PFSK-1 (cell line): ENCODE measurements around the gene PIK3CB.

Experiments used
- FOXP2 ChIP-seq: optimal IDR thresholded peaks from 2 replicates; pipeline ENCODE3; 2011; ENCODE audit warnings: borderline replicate concordance, control low read depth, inconsistent platforms; ENCODE audit not compliant: insufficient read depth; ENCODE audit errors: extremely low read length, extremely low read depth
- POLR2AphosphoS5 ChIP-seq: IDR thresholded peaks from 2 replicates; pipeline ENCODE4 v1.6.1; 2012; ENCODE audit warnings: low read depth, mild to moderate bottlenecking, control low read depth, low read length, moderate library complexity
- REST ChIP-seq, 2 experiments: IDR thresholded peaks; 2 replicates each; pipeline versions ENCODE4 v1.6.1 to v1.8.0; 2011 to 2012; ENCODE audit warnings: low read depth in 2 of 2, low read length in 2 of 2, control low read depth in 1 of 2, inconsistent platforms in 1 of 2, mild to moderate bottlenecking in 1 of 2, moderate library complexity in 1 of 2; ENCODE audit not compliant: insufficient read depth in 1 of 2
- SIN3A ChIP-seq: IDR thresholded peaks from 2 replicates; pipeline ENCODE4 v1.6.1; 2012; ENCODE audit warnings: mild to moderate bottlenecking, low read length, moderate library complexity, borderline replicate concordance; ENCODE audit not compliant: insufficient read depth
- TAF1 ChIP-seq: IDR thresholded peaks from 2 replicates; pipeline ENCODE4 v1.6.1; 2012; ENCODE audit warnings: low read length, control low read depth, borderline replicate concordance; ENCODE audit not compliant: insufficient read depth

PIK3CB gene

GRCh38 chr3:138800248-138800647 lies 34.5 kb downstream of the PIK3CB start:
- TF ChIP-seq REST (IDR thresholded peaks at IDR 0.05; ENCODE audit: insufficient read depth in 1 of 2, low read depth in 2 of 2, low read length in 2 of 2): no peak
- TF ChIP-seq TAF1: no peak
- TF ChIP-seq SIN3A: no peak
- no peak for TF ChIP-seq POLR2AphosphoS5
- no peak for TF ChIP-seq FOXP2

GRCh38 chr3:138799822-138800221 lies 34.9 kb downstream of the PIK3CB start:
- TF ChIP-seq REST (IDR thresholded peaks at IDR 0.05; ENCODE audit: insufficient read depth in 1 of 2, low read depth in 2 of 2, low read length in 2 of 2) (no peak), POLR2AphosphoS5 (no peak), SIN3A (no peak)

GRCh38 chr3:138797508-138798038 lies 37.2 kb downstream of the PIK3CB start:
- TF ChIP-seq FOXP2: no peak
- TF ChIP-seq TAF1: no peak
- TF ChIP-seq POLR2AphosphoS5: no peak
- TF ChIP-seq SIN3A: no peak
- no peak for TF ChIP-seq REST (IDR thresholded peaks at IDR 0.05; ENCODE audit: insufficient read depth in 1 of 2, low read depth in 2 of 2, low read length in 2 of 2)

GRCh38 chr3:138796761-138797160 lies 38.0 kb downstream of the PIK3CB start:
- TF ChIP-seq SIN3A (no peak), TAF1 (no peak), POLR2AphosphoS5 (no peak), FOXP2 (no peak), REST (IDR thresholded peaks at IDR 0.05; ENCODE audit: insufficient read depth in 1 of 2, low read depth in 2 of 2, low read length in 2 of 2) (no peak)

GRCh38 chr3:138786788-138787271 lies 47.9 kb downstream of the PIK3CB start:
- no peak for TF ChIP-seq POLR2AphosphoS5
- TF ChIP-seq SIN3A: no peak
- no peak for TF ChIP-seq FOXP2
- no peak for TF ChIP-seq TAF1
- no peak for TF ChIP-seq REST (IDR thresholded peaks at IDR 0.05; ENCODE audit: insufficient read depth in 1 of 2, low read depth in 2 of 2, low read length in 2 of 2)
